Medulla oblongata (tissue), 1 donor: ENCODE measurements around the gene DPP7.
"Not testable (repeated sequence)": the region's sequence is repeated elsewhere in the genome, so short reads cannot be mapped to it uniquely, and the experiment has no call there.

ENCODE experiments used
- DNase-seq: peaks from one replicate; pipeline ENCODE4 v3.0.0-alpha.2; 2015; ENCODE audit errors: extremely low spot score

The DPP7 gene

DNA sequence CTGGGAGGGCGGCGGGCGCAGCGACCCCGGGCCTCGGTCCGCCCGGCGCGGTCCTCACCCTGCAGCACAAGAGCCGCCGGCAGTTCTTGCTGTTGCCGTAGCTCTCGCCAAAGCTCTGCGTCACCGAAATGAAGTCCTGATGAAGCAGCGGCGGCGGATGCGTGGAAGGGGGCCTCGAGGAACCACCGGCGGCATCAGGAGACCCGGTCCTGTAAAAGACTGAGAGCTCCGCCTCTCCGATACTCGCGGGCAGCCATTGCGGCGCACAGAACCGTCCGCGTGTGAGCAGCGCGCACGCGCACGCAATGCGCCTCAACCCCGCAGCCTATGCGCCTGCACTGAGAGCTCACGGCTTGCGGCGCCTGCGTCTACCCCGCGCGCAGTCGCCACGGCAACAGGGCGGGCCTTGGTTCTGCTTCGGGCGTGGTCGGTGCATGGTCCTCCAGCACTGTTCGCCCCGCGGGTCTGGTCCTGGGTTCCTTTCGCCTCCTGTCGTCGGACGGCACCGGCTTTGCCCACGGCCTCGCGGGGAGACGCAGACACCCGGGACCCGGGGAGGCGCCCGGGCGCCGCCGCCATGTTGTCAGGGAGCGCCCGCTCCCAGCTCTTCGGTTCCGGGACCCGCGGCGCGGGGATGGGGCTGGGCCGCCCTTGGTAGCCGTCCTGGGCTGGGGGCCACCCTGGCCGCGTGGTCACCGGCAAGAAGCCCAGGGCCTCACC is 15.1 kb upstream of the DPP7 start:
- peak; percentile 81 for DNase-seq

- no peak for DNase-seq
Measured at GRCh38 chr9:137128862-137129455, 14.4 kb upstream of the DPP7 start.

GRCh38 chr9:137128158-137128861 is 13.8 kb upstream of the DPP7 start:
- no peak for DNase-seq

DNA sequence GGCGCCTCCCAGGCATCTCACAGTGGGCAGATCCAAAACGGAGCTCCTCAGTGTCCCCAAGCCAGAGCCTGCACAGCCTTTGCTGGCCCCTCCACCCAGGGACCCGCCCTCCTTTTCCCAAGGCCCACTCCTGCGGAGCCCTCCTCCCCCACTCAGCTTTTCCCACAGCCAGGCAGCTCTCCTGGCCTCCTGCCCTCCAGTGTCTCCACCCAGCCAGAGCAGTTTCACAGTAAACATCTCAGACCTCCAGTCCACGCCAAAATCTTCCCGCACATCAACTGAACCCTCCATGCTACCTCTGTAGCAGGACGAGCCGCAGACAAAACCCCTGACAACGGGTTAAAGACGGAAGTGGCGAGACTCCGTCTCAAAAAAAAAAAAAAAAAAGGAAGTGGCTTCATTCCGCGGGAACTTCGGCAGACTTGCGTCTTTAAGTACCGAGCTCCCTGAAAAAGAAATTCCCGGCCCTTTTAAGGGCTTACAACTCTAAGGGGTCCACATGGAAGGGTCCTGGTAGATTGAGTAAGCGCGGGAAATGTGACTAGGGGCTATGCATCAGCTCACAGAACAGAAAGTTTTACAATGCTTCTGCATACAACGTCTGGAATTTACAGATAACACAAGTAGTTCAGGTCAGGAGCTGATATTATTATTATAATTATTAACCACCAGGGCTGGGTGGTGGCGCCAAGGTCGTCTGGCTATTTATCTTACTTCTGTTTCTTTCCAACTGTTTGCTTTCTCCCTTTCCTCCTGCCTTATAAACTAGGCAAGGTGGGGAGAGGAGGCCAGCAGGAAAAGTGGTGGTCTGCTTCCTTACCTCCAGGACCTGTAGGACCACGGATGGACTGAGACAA is 13.0 kb upstream of the DPP7 start:
- peak; percentile 27 for DNase-seq

GRCh38 chr9:137126786-137127185 is 12.3 kb upstream of the DPP7 start:
- no peak for DNase-seq

DNA sequence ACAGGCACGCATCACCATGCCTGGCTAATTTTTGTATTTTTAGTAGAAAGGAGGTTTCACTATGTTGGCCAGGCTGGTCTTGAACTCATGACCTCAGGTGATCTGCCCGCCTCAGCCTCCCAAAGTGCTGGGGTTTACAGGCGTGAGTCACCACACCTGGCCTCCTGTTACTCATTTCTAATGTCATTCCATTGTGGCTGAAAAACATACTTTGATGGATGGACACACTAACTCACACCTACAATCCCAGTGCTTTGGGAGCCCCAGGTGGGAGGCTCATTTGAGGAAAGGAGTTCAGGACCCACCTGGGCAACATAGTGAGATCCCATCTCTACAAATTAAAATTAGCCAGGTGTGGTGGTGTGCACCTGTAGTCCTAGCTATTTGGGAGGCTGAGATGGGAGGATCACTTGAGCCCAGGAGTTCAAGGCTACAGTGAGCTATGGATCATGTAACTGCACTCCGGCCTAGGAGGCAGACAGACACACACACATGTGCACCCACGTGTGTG is 9.5 kb upstream of the DPP7 start:
- not testable (repeated sequence) for DNase-seq

GRCh38 chr9:137123468-137123837 is 8.9 kb upstream of the DPP7 start:
- DNase-seq, result no peak

DNA sequence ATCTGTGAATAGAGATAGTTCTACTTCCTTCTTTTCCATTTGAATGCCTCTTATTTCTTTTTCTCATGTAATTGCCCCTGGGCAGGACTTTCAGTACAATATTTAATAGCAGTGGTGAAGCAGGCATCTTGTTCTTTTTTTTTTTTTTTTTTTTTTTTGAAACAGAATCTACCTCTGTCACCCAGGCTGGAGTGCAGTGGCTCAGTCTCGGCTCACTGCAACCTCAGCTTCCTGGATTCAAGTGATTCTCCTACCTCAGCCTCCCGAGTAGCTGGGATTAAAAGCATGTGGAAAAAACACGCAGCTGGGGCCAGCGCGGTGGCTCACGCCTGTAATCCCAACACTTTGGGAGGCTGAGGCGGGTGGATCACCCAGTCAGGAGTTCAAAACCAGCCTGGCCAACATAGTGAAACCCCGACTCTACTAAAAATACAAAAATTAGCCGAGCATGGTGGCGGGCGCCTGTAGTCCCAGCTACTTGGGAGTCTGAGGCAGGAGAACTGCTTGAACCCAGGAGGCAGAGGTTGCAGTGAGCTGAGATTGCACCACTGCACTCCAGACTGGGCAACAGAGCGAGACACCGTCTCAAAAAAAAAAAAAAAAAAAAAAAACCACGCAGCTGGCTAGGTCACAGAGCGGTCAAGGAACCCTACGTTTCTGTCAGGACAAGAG is 8.4 kb upstream of the DPP7 start:
- not testable (repeated sequence) for DNase-seq

DNA sequence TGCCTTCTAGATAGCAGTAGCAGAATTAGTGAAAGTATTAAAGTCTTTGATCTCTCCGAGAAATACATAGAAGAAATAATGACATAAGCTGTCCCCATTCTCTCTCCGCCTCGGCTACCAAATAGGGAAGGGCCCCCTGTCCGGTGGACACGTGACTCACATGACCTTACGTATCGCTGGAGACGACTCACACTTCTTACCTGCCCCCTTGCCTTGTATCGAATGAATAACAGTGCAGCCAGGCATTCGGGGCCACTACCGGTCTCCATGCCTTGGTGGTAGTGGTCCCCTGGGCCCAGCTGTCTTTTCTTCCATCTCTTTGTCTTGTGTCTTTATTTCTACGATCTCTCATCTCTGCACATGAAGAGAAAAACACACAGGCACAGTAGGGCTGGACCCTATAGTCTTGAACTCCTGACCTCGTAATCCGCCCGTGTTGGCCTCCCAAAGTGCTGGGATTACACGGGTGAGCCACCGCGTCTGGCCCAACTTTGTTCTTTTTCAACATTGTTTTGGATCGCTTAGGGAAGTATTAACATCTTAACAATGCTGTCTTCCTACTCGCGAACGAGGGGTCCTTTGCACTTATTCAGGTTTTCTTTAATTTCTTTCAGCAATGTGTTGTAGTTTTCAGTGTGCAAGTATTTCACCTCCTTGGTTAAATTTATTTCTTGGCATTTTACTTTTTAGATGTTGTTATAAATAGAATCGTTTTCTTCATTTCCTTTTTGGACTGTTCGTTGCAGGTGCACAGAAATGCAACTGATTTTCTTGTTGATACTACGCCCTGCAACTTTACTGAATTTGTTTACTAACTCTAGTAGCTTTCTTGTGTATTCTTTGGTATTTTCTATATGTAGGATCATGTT is 7.6 kb upstream of the DPP7 start:
- not testable (repeated sequence) for DNase-seq

GRCh38 chr9:137118092-137118603 is 3.6 kb upstream of the DPP7 start:
- DNase-seq, result not testable (repeated sequence)

- no peak for DNase-seq
Measured at GRCh38 chr9:137117269-137117731, 2.8 kb upstream of the DPP7 start.

- DNase-seq, result no peak
Measured at GRCh38 chr9:137116728-137117127, 2.2 kb upstream of the DPP7 start.

DNA sequence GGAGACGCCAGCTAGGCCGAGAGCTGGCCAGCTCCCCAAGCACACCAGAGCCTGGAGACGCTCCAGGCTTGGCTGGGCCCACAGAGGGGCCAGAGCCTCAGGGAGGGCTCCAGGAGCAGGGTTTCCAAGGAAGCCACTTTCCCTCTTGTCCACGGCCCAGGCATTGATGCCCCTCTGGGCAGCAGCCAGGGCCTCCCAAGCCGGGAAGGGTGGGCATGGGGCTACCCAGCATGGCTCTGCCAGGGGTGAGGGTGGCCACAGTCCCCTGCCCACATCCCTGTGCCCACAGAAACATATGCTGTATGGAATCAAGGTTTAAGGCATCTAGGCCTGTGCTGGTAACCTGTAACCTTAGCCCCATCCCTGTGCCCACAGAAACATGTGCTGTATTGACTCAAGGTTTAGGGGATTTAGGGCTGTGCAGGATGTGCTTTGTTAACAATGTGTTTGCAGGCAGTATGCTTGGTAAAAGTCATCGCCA is 1.5 kb upstream of the DPP7 start:
- DNase-seq, result no peak

DNA sequence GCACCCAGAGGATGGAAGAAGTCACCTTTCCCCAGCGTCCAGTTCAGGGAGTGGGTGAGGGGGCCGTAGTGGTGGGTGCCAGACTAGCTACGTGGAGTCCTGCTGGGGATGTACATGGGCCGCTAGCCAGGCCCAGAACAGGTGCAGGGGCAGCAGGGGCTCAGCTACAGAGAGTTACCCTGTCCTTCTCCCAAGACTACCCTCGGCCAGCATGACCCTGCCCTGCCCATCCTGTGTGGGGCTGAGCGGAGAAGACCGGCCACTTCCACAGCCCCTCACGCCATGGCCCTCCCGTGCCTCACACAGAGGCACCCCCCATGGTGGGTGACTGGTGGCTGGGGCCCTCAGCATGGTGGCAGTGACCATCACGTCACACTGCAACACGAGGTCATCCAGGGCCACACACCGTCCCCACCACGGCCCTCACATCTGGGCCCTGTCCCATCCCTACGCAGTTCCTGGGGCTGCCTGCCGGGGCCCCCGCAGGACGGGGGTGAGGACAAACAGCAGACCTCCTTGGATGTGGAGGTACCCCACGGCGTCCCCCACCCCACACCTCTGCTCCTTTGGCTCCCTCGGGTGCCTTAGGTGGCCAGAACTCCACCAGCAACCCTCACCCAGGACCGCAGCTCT is 977 bp upstream of the DPP7 start:
- DNase-seq, result no peak

GRCh38 chr9:137114220-137114612 is 317 bp downstream of the DPP7 start:
- no peak for DNase-seq

DNA sequence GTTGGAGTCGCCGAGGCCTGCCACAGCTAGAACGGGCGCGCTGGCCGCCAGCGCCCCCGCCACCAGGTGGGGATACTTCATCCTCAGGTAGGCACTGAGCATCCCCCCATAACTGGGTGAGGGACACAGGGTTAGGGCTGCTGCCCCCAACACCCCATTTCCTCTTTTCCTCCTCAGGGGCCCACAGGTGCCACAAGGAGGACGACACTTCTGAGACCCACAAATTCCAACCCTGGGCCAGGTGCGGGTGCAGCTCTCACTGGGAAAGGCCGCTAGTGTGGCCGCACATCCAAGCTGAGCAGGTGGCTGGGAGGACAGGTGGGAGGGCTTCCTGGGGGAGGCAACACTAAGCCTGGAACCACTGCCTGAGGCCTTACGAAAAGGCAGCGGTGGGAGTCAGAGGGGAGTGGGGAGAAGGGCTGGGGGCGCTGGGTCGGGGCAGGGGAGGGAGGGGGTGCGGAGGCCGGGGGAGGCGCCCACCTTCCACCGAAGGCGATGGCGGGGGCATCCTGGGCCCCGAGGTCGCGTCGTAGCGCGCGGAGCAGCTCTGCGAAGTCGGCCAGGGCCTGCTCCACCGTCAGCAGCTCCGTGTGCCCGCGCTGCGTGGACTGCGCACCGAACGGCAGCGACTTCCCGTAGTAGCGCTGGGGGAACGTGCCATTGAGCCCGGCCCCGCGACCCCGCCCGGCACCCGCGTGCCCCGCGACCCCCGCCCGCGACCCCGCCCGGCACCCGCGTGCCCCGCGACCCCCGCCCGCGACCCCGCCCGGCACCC is 961 bp downstream of the DPP7 start:
- DNase-seq, result no peak

DNA sequence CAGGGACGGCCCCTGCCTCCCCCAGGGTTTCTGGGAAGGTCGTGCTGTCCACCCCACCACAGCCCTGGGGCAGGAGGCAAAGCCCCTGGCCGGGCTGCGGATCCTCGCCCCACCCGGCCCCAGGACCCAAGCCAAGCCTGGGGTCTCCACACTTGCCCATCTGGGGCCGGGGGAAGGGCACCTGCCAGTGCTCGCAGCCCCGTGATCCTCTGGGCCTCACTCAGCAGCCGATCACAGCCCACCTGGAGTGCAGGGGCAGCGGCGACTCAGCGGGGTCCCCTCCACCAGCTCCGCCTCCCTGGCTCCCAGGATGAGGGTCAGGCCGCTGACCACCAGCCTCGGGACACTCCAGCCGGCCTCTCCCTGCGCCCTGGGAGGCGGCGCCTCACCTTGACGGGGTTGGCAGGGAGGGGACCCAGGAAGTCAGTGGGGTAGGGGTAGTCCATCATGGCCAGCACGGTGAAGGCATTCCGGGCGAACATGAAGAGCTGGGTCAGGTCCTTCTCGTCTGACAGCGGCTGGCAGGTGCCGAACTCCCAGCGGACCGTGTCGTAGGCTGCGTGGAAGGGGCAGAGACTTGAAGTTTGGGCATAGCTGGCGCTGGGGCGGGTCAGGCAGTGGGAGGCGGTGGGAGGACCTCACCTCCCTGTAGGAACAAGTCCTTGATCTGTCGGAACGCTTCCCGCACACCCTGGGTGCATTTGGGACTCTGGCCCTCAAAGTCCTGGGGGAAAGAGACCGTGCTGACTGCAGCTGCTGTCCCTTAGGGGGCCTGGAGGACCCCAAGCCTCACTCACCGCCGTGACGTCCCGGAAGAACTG is 1.8 kb downstream of the DPP7 start:
- no peak for DNase-seq
